A549 treated with DMSO at 1 μM for 4 hours (cell line): ENCODE results near the gene PRICKLE2. TPM values are rescaled to one million over a fixed set of nuclear protein-coding genes. Genes with fewer than 3 reads are reported as not detected.

Source experiments
- total RNA-seq: library from RNA; stranded (reverse); fragments of 200-300 nt; extraction: Qiagen RNA extraction; gene quantifications from 5 replicates; pipeline ENCODE4 v1.2.3, GENCODE V29; 2022; ENCODE audit warnings: low read depth

Gene PRICKLE2, protein sequence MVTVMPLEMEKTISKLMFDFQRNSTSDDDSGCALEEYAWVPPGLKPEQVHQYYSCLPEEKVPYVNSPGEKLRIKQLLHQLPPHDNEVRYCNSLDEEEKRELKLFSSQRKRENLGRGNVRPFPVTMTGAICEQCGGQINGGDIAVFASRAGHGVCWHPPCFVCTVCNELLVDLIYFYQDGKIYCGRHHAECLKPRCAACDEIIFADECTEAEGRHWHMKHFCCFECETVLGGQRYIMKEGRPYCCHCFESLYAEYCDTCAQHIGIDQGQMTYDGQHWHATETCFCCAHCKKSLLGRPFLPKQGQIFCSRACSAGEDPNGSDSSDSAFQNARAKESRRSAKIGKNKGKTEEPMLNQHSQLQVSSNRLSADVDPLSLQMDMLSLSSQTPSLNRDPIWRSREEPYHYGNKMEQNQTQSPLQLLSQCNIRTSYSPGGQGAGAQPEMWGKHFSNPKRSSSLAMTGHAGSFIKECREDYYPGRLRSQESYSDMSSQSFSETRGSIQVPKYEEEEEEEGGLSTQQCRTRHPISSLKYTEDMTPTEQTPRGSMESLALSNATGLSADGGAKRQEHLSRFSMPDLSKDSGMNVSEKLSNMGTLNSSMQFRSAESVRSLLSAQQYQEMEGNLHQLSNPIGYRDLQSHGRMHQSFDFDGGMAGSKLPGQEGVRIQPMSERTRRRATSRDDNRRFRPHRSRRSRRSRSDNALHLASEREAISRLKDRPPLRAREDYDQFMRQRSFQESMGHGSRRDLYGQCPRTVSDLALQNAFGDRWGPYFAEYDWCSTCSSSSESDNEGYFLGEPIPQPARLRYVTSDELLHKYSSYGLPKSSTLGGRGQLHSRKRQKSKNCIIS
- total RNA-seq, result 2.4 to 2.8 TPM (median 2.7 TPM) in 5 replicates

DNA sequence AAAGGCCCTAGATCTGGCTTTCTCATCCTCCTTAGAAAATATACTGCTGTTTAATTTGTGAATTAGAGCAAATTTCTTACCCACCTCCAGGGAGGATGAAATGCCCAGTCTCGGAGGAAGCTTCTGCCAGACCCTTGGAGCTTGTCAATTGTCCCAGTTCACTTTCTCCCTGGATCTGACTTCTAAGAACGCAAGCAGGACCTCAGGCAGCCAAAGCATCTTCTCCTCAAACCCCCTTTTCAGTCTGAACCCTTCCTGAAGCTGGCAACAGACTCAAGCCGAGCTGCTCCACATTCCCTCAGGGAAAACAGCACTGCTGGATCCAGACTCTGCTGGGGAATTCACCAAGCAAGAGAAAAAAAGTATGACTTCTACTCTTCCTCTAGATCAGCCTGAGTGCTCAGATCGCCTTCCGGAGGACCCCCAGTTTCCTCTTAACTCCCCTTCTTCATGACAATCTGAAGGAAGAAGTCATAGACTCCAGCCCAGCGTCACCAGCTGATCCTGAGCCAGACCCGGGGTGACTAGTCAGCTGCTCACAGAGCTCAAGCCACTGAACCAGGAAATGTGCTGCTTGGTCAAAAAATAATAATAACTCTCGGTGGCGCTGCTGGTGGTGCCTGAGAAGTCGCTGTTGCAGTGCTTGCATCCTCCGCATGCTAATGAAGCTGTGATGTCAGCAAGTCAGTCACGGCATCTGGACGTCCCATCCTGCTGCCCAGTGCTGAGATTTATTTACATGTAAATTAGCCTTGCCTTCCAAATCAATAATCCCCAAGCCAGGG is at the start of gene PRICKLE2:
Gene PRICKLE2 (minus strand): TSS at position 641 of the 785 bp plus-strand sequence. CDS start 26,539 bp downstream, outside the sequence.

Other genes with a start within 250 kb of the PRICKLE2 start
- gene PSMD6, start 202.0 kb downstream of the PRICKLE2 start, total RNA-seq, result 76.8 to 85.2 TPM (median 78.5 TPM) in 5 replicates